Measurements from ENCODE around the gene PTPRB.

The PTPRB gene

GRCh38 chr12:70467476-70467875, 169.8 kb downstream of the PTPRB start:
- no peak for DNase-seq (ENCODE audit: low read depth in 3 of 3, low spot score in 1 of 3)

GRCh38 chr12:70466753-70467152, 170.5 kb downstream of the PTPRB start:
- no peak for DNase-seq (ENCODE audit: low read depth in 3 of 3, low spot score in 1 of 3)
